Left forelimb (tissue), 1 donor: Measurements from ENCODE around the gene IPO8.
A peak's percentile ranks its signal among the peaks of the same experiment; 100 is the strongest.

Experiments
- DNase-seq: peaks from one replicate; pipeline ENCODE4 v3.0.0-alpha.2; 2018; ENCODE audit warnings: low spot score

The IPO8 gene

GRCh38 chr12:30695199-30696102 is at the start of gene IPO8:
IPO8 (minus strand) TSS chr12:30695869; CDS start chr12:30695647, 222 bp downstream.
- DNase-seq: peak; percentile 94

GRCh38 chr12:30744321-30744720 is 48.7 kb upstream of the IPO8 start:
- no peak for DNase-seq

- DNase-seq: no peak
These were observed 44.6 kb upstream of the IPO8 start for GRCh38 chr12:30740274-30740673.

GRCh38 chr12:30739020-30739419 is 43.4 kb upstream of the IPO8 start:
- no peak for DNase-seq

GRCh38 chr12:30732954-30733637 is 37.4 kb upstream of the IPO8 start:
- no peak for DNase-seq

DNA sequence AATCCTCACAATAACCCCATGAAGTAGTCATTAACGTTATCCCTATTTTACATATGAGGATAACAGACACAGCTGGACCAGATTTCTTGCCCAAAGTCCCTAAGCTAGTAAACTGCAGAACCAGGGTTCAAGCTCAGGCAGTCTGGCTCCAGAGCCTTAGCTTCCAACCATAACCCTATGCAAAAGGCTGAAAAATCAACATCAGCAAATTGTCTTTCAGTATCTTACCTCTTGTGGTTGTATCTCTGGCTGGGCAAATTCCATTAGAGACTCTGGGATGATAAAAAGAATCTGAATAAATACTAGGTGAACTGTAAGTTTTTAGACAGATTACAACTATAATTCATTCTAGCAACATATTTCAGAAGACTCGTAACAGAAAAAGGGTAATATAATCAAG is 34.3 kb upstream of the IPO8 start:
- no peak for DNase-seq

- DNase-seq: no peak
These were observed 33.9 kb upstream of the IPO8 start for GRCh38 chr12:30729547-30729946.

DNA sequence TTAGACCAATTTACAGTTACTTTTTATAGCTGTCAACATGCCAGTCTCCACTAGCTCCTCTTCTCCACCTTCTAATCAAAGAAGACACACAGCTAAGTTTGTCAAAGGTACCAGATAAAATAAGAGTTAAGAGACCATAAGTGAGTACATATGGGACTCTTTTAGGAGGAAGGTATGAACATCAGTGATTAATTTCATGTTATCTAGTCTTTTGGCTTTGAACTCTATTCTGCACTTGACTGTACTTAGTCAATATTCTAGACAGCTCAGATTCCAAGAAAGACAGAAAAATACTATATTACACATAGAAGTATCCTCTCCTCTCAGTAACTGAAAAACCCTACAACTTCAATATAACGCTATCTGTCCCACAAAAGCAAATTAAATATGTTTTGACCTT is 31.0 kb upstream of the IPO8 start:
- DNase-seq: no peak

GRCh38 chr12:30725739-30726138 is 30.1 kb upstream of the IPO8 start:
- DNase-seq: no peak

- DNase-seq: no peak
These were observed 23.4 kb upstream of the IPO8 start for GRCh38 chr12:30719060-30719459.

- DNase-seq: no peak
These were observed 12.1 kb upstream of the IPO8 start for GRCh38 chr12:30707613-30708342.

DNA sequence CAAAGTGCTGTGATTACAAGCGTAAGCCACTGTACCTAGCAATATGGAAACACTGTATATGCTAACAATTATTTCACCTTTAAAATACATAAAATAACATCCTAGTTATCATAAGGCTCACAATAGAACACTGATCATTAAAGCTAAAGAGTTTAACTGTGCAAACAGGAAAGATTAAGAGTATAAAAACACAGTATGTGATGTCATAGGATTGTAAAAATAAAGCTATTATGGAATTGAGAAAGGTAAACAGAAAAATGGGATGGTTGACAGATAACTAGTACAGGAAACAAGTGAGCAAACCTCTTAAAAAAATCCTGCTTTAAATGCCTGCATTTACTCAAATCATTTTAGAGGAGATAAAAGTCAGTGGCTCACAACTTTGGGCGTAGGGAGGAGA is 10.8 kb upstream of the IPO8 start:
- DNase-seq: no peak

DNA sequence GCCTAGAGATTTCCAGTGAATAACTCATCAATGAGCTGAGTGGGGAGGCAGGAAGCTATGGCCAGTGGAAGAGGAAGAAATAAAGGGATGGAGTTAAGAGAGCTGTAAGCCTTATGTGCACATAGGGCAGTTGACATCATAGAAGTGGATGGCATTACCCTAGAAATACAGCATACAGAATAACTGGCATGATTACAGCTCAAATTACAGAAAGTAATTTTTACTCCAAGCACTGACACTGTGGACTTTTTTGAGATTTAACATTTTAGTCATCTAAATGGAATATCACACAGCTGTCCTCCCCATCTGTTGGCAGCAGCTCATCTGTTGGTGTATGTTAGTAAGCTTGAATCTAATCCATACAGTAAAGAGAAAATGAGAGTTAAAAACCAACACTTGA is 5.4 kb upstream of the IPO8 start:
- DNase-seq: no peak

- DNase-seq: no peak
These were observed 4.7 kb upstream of the IPO8 start for GRCh38 chr12:30700216-30700900.

- DNase-seq: no peak
These were observed 2.7 kb upstream of the IPO8 start for GRCh38 chr12:30698346-30698745.

DNA sequence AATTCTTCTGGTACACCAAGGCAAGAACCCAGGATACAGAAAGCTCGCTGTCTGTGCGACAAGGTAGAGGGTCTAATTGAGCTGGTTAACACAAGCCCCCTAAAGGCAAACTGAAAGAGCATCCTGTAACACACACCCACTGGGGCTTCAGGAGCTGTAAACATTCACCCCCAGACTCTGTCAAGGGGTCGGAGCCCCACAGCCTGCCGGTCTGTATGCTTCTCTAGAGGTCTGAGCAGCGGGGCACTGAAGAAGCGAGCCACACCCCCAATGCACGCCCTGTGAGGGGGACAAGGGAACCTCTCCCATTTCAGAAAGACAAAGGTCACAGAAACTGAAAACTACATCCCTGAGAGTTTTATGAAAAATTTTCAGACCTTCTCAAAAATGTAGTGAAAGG is 1.3 kb upstream of the IPO8 start:
- no peak for DNase-seq

- no peak for DNase-seq
These were observed 817 bp upstream of the IPO8 start for GRCh38 chr12:30696486-30696885.

DNA sequence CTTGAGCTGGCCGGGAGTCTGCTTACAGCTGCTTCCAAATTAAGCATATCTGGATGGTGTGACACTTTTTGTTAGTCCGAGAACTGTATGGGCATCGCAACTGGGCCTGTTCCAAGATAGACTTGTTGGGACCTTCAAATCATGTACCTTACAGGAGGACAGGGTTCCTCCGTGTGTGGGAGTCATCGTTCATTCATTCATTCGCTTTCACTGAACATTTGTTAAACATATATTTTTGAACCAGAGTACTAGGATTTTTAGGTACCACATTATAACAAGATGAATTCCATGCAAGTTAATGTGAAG is 387 bp upstream of the IPO8 start:
- no peak for DNase-seq

DNA sequence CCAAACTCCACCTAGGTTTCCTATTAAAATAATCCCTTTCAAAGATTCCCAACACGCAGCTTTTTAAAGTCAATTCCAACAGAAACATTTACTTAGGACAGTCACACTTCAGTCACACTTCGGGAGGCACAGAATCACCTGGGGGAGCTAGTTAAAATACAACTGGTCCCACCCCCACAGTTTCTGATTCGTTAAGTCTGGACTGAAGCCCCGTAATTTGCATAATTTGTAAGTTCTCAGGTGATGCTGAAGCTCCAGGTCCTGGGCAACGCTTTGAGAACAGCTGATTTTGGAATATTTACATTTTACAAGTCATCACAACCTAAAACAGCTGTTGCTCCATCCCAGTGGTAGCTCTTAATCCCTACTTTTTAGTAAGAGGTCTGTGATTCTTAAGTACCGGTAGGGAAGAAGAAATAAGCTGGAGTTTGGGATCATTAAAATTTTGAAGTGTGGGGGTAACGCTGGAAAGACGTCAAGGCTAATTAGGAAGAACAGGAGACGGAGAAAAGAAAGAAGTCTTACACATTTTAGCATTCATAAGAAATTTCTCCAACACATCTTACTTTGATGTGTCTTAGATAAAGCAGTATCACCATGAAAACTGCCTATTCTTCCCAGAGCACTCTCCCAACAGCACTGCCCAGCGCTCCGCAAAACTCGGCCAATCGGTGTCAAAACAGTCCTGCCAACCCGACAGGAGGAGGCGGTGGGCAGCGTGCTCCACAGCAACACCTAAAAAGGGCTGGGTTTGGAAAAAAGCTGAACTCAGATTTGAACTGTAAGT is 1.1 kb downstream of the IPO8 start:
- no peak for DNase-seq

- no peak for DNase-seq
These were observed 3.2 kb downstream of the IPO8 start for GRCh38 chr12:30692470-30692869.

- no peak for DNase-seq
These were observed 4.4 kb downstream of the IPO8 start for GRCh38 chr12:30691122-30691879.
